HuH-7 (cell line): ENCODE results near the gene ANTXR2.

Source experiments
- DNase-seq: peaks from one replicate; pipeline ENCODE4 v3.0.0; 2011; ENCODE audit warnings: low spot score

ANTXR2 gene

GRCh38 chr4:79864500-79865200 is 208.4 kb downstream of the ANTXR2 start:
- no peak for DNase-seq

- DNase-seq = no peak
Observed at GRCh38 chr4:79863333-79863732, 209.7 kb downstream of the ANTXR2 start.

DNA sequence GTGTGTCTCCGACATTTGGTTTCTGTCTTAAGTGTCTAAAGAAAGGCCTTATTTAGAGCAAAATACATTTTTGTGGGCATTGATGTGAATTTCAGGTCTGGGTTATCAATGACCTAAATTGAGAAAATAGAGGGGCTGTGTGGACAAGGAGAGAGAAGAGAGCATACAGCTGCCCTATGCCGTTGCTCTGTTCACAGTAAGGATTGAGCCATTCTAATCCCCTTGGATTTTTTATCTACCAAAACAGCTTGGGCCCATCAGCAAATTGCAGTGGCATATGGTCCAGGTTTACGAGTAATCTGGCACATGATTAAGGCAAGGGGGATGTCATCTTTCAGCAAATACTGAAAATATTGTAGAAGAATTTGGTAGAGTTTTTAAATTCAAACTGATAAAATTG is 210.2 kb downstream of the ANTXR2 start:
- no peak for DNase-seq

GRCh38 chr4:79857811-79858210 is 215.2 kb downstream of the ANTXR2 start:
- DNase-seq = no peak

DNA sequence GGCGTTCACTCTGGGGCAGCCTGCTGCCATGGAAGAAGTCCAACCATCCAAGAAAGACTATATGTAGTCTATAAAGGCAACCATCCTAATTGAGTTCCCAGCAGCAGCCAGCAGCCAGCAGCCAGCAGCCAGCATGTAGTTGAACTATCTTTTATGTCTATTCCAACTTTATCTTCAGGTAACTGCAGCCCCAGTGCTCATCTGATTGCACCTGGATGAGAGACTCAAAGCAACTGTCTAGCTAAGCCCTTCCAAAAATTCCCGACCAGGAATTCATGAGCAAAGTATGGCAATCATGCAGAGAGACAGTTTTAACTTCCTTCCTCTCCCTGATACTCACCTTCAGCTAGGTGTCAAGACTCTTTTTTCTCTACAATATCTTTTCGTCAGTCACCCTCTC is 216.8 kb downstream of the ANTXR2 start:
- no peak for DNase-seq

DNA sequence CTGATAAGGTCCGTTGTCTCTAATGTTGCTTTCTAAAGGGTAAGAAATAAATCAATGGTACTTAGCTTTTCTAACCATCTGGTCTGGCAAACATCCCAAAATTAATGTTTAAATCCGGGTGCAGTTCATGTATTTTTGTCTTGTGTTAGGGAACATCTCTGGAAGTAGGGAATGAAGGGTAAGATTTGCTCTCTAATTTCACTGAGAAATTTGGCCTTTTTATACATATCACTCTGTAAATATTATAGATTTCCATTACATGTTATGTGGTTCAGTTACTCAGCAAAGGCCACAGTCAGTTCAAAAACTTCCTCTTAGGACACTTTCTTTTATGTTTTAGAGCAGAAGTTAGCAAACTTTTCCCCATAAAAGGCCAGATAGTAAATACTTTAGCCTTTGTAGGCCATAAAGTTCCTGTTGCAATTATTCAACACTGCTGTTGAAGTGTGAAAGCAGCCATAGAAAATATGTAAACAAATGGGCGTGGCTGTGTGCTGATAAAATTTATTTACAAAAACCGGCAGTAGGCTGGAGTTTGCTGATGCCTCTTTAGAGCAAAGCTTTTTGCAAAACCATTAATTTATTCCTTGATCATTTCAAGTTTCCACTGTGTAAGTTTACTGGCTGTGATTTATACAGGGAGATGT is 218.1 kb downstream of the ANTXR2 start:
- no peak for DNase-seq

GRCh38 chr4:79852305-79852730 is 220.7 kb downstream of the ANTXR2 start:
- no peak for DNase-seq

GRCh38 chr4:79851625-79852304 is 221.3 kb downstream of the ANTXR2 start:
- no peak for DNase-seq
